ENCODE data around the gene VPS9D1. TPM values are rescaled to one million over a fixed set of nuclear protein-coding genes. Genes with fewer than 3 reads are reported as not detected.
A peak's percentile ranks its signal among the peaks of the same experiment; 100 is the strongest.

Gene VPS9D1
- polyA plus RNA-seq, 2 of the 4 experiments (the other 2 are of a cell fraction), result 2.1 to 5.4 TPM

DNA sequence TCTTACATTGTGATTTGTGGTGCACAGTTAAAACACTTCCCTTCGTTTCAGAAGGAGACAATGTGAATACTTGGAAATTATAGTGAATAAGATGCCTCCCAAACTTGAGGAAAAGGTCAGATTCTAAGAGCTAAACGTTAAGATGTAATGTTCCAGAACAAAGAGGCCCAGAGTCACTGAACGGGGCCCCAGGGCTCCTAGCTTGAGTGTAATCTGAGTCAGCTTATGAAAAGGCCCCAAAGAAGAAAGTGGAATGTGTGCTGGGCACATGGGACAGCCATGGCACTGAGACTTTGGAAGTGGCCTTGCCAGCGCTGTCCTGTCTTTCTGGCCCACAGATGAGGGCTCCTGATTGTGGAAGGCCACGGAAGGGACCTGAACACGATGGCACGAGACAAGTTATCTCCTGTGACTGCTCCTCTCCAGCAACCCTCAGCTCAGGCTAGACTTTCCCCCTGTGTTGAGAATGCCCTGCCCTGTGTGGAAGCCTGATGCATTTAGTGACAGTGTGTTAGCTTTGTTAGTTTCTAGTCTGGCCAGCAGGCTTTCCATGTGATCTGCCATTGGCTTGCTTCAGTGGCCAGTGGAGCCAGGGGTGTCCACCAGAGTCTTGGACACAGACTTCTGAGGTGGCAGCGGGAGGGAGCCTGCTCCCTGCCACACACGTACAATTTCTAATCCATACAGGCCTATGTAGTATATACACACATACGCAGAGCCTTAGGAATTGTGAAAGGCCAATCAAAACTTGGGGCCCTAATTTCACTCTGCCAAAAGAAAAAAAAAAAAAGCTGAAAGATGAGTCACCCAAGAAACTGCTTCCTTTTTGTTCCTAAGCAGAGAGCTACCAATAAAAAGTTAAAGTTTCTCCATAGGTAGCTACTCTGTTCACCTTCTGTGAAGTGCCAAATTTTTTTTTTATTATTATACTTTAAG is 49.9 kb downstream of the VPS9D1 start:
- FAIRE-seq (no peak), ATAC-seq (peak; percentile 38 to 49; a peak in 4 of 6 replicates), DNase-seq (ENCODE audit: low read depth in 1 of 2, low spot score in 1 of 2) (no peak)
- TF ChIP-seq RFX5 (IDR thresholded peaks at IDR 0.05) (no peak), FOSL2 (IDR thresholded peaks at IDR 0.05) (no peak), FOSL2 (CRISPR knock-in tag; IDR thresholded peaks at IDR 0.05) (peak; percentile 38), ZFP36 (IDR thresholded peaks at IDR 0.05; ENCODE audit: borderline replicate concordance, partially characterized antibody) (no peak), HDAC2 (IDR thresholded peaks at IDR 0.05) (no peak), NFE2L2 (conservative IDR thresholded peaks at IDR 0.05; ENCODE audit: low read length) (no peak), POLR2A (IDR thresholded peaks at IDR 0.05; ENCODE audit: low read length) (no peak), KDM1A (IDR thresholded peaks at IDR 0.05; ENCODE audit: low read depth) (no peak)
- TF ChIP-seq, protein P1, sequence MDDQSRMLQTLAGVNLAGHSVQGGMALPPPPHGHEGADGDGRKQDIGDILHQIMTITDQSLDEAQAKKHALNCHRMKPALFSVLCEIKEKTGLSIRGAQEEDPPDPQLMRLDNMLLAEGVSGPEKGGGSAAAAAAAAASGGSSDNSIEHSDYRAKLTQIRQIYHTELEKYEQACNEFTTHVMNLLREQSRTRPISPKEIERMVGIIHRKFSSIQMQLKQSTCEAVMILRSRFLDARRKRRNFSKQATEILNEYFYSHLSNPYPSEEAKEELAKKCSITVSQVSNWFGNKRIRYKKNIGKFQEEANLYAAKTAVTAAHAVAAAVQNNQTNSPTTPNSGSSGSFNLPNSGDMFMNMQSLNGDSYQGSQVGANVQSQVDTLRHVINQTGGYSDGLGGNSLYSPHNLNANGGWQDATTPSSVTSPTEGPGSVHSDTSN (IDR thresholded peaks at IDR 0.05), result no peak
- ChIA-PET CTCF (interaction anchor here (0.6 to 2.3 kb wide), 9 partner anchors 29 to 889 kb away, joined by 3 to 7 read pairs (median 4); no protein-coding TSS in a partner anchor), POLR2A (interaction anchor here (1.7 kb wide), 1 partner anchor 16 kb away, joined by 10 read pairs; the partner anchor contains the start of gene CDK10)
- Histone ChIP-seq H3K4me2 (no peak overlapping the region), H3K27ac (no peak overlapping the region), H3K4me1 (no peaks in the 10 kb centered on the region), H3K9me3 (0 out of 3 replicates have a peak, but pooled peaks cover 5% of the 10 kb centered on the region), H3K4me3 (no peak overlapping the region)
- WGBS (ENCODE audit: missing lambda C conversion rate), result 87% methylated on average over 10 of the region's 10 CpGs

DNA sequence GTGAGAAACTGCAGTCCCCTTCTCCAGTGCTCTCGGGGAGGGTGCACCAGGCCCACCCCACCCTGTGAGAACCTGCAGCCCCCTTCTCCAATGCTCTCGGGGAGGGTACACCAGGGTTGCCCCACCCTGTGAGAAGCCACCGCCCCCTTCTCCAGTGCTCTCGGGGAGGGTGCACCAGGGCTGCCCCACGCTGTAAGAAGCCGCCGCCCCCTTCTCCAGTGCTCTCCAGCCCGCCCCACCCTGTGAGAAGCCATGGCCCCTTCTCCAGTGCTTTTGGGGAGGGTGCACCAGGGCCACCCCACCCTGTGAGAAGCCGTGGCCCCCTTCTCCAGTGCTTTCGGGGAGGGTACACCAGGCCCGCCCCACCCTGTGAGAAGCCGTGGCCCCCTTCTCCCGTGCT is 50.9 kb downstream of the VPS9D1 start:
- no peak overlapping the region for H3K4me2 ChIP-seq
- H3K9me3 ChIP-seq, result 0 out of 3 replicates have a peak, but pooled peaks cover 6% of the 10 kb centered on the region
- no peak for DNase-seq (ENCODE audit: low read depth in 1 of 2, low spot score in 1 of 2)
- ChIA-PET POLR2A (interaction anchor here (1.7 kb wide), 1 partner anchor 17 kb away, joined by 10 read pairs; the partner anchor contains the start of gene CDK10), CTCF (interaction anchor here (1.0 to 2.3 kb wide), 4 partner anchors 28 to 96 kb away, joined by 4 to 7 read pairs (median 4); no protein-coding TSS in a partner anchor)
- WGBS (ENCODE audit: missing lambda C conversion rate), result 100% methylated on average over 1 of the region's 13 CpGs
- no peaks in the 10 kb centered on the region for H3K4me1 ChIP-seq
- ATAC-seq, result no peak
- no peak for TF ChIP-seq MAZ (IDR thresholded peaks at IDR 0.05; ENCODE audit: borderline replicate concordance, low read depth, low read length)
- TF ChIP-seq TFCP2L1 (CRISPR knock-in tag; IDR thresholded peaks at IDR 0.05), result no peak
- no peak for TF ChIP-seq ZSCAN20 (CRISPR knock-in tag; IDR thresholded peaks at IDR 0.05)
- TF ChIP-seq PHF8 (IDR thresholded peaks at IDR 0.05; ENCODE audit: borderline replicate concordance, low read depth), result no peak
- TF ChIP-seq EP300 (IDR thresholded peaks at IDR 0.05), result no peak
- TF ChIP-seq FOSB (CRISPR knock-in tag; IDR thresholded peaks at IDR 0.05), result no peak
- no peak for TF ChIP-seq CBX2 (IDR thresholded peaks at IDR 0.05; ENCODE audit: borderline replicate concordance, low read depth)
- H3K27ac ChIP-seq, result no peak overlapping the region
- H3K4me3 ChIP-seq, result no peak overlapping the region
- FAIRE-seq, result no peak

DNA sequence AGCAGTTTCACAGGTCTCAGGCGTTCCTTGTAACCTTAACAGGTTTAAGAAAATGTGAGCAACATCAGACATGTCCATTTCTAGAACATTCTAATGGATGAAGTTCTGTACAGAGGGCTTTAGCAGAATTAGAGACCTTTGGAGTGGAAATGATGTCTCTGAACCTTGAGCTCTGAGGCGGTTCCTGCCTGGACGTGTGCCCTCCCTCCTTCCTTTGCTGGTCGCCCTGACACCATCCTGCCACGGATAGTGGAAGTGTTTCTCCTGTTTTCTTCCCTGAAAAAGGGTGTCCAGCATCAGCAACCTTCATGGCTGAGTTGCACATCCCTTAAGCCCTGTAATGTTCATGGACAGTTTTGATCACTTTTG is 51.9 kb downstream of the VPS9D1 start:
- Histone ChIP-seq H3K4me1 (no peaks in the 10 kb centered on the region), H3K4me3 (no peak overlapping the region), H3K4me2 (no peak overlapping the region), H3K27ac (no peak overlapping the region), H3K9me3 (0 out of 3 replicates have a peak, but pooled peaks cover 6% of the 10 kb centered on the region)
- FAIRE-seq, result no peak
- DNase-seq (ENCODE audit: low read depth in 1 of 2, low spot score in 1 of 2), result no peak
- TF ChIP-seq HOXB13 (CRISPR knock-in tag; IDR thresholded peaks at IDR 0.05; ENCODE audit: low read depth), result no peak
- TF ChIP-seq, protein P2, sequence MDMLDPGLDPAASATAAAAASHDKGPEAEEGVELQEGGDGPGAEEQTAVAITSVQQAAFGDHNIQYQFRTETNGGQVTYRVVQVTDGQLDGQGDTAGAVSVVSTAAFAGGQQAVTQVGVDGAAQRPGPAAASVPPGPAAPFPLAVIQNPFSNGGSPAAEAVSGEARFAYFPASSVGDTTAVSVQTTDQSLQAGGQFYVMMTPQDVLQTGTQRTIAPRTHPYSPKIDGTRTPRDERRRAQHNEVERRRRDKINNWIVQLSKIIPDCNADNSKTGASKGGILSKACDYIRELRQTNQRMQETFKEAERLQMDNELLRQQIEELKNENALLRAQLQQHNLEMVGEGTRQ (IDR thresholded peaks at IDR 0.05), result no peak
- no peak for TF ChIP-seq CHD4 (IDR thresholded peaks at IDR 0.05; ENCODE audit: borderline replicate concordance)
- TF ChIP-seq, protein P1 (IDR thresholded peaks at IDR 0.05), result no peak
- no peak for TF ChIP-seq POLR2AphosphoS2 (conservative IDR thresholded peaks at IDR 0.05; ENCODE audit: low read length)
- no peak for TF ChIP-seq KDM5A (IDR thresholded peaks at IDR 0.05)
- no peak for TF ChIP-seq NPAS2 (CRISPR knock-in tag; IDR thresholded peaks at IDR 0.05; ENCODE audit: borderline replicate concordance)
- TF ChIP-seq, protein P3, sequence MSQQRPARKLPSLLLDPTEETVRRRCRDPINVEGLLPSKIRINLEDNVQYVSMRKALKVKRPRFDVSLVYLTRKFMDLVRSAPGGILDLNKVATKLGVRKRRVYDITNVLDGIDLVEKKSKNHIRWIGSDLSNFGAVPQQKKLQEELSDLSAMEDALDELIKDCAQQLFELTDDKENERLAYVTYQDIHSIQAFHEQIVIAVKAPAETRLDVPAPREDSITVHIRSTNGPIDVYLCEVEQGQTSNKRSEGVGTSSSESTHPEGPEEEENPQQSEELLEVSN (IDR thresholded peaks at IDR 0.05; ENCODE audit: borderline replicate concordance, low read depth), result no peak
- no peak for TF ChIP-seq HEYL (CRISPR knock-in tag; IDR thresholded peaks at IDR 0.05)
- no peak for TF ChIP-seq HOXB5 (CRISPR knock-in tag; IDR thresholded peaks at IDR 0.05)
- no peak for TF ChIP-seq ZNF302 (CRISPR knock-in tag; IDR thresholded peaks at IDR 0.05)
- no peak for TF ChIP-seq TFCP2L1 (CRISPR knock-in tag; IDR thresholded peaks at IDR 0.05)
- ChIA-PET POLR2A (no interaction called here), CTCF (interaction anchor here (1.0 to 3.2 kb wide), 7 partner anchors 8 to 85 kb away, joined by 3 to 14 read pairs (median 4); partner anchors contain the start of genes CDK10, CHMP1A and SPATA33)
- WGBS (ENCODE audit: missing lambda C conversion rate), result 74% methylated on average over 5 of the region's 5 CpGs
- no peak for ATAC-seq

Data from A549 (cell line).